Measurements from ENCODE around the gene RTKN.

DNA sequence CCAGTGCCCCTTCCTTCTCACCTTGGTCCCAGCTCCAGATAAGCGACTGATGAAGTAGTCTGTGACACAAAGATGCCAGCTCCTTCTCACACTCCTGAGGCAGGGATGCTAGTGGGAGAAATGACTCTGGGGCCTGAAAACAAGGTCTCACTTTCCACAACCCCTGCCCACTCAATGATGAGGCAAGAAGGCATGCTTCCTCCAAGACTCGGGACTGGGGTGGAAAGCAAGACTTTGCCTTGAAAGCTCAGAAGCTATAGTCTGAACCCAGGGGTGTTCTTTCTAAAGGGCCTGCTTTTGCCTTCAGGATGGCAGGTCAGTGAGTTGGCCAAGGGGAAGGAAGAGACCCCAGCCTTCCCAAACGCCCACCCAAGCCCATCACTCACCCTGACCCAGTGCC lies 39.7 kb upstream of the RTKN start:
- TF ChIP-seq POLR2AphosphoS5 (IDR thresholded peaks at IDR 0.05; ENCODE audit: low read depth, low read length) (no peak), TAF1 (IDR thresholded peaks at IDR 0.05; ENCODE audit: borderline replicate concordance, insufficient read depth, low read length) (no peak)

Data from PFSK-1 (cell line).